HG03066 (cell line): ENCODE data around the gene TNRC6B.

Experiments
- ATAC-seq: cut with Tn5 transposase; IDR thresholded peaks from one replicate; pipeline ENCODE4 v1.9.1; 2021; ENCODE audit warnings: low read depth; ENCODE audit not compliant: unreplicated experiment

The TNRC6B gene

DNA sequence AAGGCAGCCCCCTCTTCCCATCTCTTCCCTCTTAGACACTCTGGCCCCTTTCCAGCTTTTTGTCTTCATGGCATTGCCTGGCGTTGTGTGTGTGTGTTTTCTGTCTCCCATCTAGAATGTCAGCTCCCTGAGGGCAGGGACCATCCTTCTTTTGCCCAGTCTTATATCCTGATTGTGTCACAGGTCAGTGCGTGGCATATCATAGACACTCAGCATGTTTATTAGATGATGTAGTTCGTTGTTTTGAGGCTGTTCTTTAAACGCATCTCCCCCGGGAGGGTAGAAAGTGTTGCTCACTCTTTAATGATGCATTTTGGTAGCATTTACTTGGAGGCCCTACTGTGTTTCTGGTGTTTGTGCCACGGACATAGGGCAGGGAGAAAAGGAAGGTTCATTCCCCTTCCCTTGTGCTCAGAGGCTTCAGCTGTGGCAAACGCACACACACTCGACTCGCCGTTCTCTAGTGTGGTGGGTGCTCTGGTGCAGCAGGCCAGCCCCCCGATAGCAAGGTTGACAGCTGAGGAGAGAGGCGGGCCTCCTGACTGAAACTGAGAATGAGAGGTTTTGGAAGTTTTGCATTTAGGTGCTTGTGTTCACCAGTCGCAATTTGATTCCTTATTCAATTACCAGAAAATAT is 60.2 kb downstream of the TNRC6B start:
- no peak for ATAC-seq

- no peak for ATAC-seq
These were observed 61.0 kb downstream of the TNRC6B start for GRCh38 chr22:40238425-40239344.

GRCh38 chr22:40239345-40239683 is 61.6 kb downstream of the TNRC6B start:
- no peak for ATAC-seq

- ATAC-seq: no peak
These were observed 62.4 kb downstream of the TNRC6B start for GRCh38 chr22:40240160-40240559.

- ATAC-seq: no peak
These were observed 63.0 kb downstream of the TNRC6B start for GRCh38 chr22:40240686-40241085.

DNA sequence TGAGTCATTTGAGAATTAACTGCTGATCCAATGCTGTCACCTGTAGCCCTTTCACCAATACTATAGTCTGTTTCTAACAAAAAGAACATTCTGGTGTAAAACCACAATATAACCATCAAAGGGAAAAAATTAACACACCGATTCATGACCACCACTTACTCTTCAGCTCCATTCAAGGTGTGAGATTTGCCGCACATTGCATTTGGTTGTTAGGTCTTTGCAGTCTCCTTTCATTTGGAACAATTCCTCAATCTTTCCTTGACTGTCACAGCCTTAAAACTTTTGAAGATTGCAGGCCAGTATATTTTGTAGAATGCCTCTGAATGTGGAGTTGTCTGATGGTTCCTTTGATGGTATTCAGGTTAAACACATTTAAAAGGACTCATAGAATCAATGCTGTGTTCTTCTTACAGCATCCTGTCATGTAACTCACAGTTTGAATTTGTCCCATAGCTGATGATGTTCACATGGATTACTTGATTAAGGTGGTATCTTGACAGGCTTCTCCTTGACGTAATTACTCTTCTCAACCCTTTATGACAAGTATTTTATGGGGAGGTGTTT is 63.6 kb downstream of the TNRC6B start:
- no peak for ATAC-seq

GRCh38 chr22:40243891-40244290 is 66.2 kb downstream of the TNRC6B start:
- no peak for ATAC-seq

DNA sequence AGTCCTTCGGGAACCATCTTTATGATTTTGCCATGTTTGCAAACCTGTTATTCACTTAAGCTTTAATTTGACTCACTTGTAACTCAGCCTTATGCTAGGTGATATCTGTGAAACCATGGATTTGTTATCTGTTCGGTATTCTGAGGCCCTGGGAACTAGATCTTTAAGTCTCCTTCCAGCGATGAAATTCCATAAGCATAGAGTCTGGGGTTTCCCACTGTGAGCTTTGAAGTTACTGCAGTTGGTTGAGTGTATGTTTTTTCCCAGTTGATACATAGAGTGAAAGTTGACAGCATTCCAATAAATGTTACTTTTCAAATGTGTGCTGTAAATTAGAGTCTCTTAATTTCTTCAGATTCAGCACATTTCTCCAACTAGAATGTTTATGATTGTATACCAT is 66.9 kb downstream of the TNRC6B start:
- no peak for ATAC-seq

DNA sequence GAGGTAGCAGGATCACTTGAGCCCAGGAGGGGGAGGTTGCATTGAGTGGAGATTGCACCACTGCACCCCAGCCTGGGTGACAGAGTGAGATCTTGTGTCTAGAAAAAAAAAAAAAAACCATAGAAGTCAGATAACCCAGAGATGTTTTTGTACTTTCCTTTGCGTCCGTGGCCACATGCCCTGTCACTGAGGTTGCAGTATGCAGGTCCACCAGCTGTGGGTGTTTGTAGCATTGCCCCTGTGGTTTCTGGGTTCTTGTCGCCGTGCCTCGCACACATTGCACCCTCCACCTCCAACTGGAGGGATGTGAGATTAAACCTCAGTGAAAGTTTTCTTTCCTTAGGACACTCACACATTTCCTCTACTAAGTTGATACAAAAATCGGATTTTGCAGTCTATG is 70.3 kb downstream of the TNRC6B start:
- no peak for ATAC-seq

DNA sequence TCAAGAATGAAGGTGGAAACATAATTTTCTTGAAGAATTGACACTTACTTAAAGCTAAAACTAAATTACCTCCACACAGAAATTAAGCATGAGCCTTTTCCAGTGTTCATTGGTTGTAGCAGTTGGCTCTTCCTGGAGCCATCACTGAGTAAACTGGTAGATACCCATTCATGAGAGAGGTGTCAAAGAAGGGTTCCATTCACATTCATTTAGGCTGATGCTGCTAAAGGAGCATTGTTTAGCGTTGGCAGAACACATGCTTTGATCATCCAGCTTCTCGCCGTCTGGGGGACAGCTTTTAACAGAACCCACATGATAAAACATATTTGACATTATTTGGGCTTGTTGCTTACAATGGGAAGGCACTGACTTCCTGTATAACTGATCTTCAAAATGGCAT is 71.6 kb downstream of the TNRC6B start:
- no peak for ATAC-seq

- ATAC-seq: no peak
These were observed 72.9 kb downstream of the TNRC6B start for GRCh38 chr22:40250608-40251007.

GRCh38 chr22:40251106-40251505 is 73.4 kb downstream of the TNRC6B start:
- ATAC-seq: no peak

DNA sequence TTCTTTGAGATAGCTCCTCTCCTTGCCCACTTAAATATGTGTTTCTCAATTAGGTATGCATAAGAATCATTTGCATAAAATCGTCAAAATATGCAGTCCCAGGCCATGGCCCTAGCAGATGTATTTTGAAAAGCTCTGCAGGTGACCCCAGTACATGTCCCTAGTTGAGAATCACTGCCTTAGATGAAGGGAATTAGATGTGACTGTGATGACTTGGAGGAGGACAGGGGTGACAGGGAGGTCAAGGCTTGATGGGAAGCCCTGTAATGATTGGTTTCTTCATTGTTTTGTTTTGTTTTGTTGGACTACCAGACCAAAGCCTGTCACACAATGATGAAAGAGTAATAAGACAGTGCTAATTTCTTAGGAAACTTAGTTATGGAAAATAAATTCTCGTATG is 74.4 kb downstream of the TNRC6B start:
- no peak for ATAC-seq

DNA sequence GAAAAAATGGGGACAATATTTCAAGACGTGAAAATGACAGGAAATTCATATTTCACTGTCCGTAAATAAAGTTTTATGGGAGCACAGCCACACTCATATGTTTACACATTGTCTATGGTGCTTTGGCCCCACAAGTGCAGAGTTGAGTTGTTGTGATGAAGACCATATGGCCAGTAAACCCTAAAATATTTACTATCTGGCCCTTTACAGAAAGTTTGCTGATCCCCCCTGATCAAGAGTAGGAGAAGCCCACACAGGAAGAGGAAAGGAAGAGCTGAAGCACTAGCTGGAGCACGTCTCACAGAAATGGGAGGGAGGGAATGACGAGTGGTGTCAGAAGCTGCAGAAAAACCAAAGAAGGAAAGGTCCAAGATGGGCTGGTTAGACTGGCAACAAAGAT is 78.8 kb downstream of the TNRC6B start:
- ATAC-seq: no peak

DNA sequence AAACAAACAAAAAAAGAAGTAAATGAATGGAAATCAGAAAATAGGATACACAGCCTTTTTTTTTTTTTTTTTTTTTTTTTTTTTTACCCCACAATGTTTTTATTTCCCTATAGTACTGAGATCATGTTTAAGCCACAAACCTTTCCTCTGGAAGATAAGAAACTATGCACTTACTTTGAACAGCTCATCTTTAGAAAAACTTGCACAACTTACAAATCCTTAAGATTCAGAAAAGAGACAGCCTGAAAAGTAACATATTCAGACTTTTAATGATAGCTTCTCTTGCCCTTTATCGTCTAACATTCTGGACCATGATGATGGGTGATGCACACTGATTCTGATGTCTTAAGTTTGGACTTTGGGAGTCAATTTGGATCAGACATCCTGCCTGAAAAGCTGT is 80.3 kb downstream of the TNRC6B start:
- no peak for ATAC-seq

DNA sequence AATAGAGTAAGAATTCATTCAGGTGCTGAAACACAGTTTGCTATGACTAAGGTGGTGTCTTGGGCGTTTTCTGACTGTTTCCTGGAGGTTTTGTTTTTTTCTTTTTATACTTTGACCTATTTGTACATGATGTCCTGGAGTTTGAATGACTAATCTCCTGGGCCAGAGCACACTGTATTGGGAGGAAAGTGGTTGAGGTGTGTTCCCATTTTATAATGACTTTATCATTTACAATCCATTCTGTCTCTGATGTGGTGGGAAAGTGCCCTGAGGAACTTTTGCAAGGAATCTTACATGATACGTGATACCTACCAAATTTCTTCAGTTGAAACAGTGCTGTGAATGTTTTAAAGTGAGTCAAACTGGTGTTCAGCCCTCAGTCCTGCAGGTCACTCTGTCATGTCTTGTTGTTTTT is 80.8 kb downstream of the TNRC6B start:
- no peak for ATAC-seq

DNA sequence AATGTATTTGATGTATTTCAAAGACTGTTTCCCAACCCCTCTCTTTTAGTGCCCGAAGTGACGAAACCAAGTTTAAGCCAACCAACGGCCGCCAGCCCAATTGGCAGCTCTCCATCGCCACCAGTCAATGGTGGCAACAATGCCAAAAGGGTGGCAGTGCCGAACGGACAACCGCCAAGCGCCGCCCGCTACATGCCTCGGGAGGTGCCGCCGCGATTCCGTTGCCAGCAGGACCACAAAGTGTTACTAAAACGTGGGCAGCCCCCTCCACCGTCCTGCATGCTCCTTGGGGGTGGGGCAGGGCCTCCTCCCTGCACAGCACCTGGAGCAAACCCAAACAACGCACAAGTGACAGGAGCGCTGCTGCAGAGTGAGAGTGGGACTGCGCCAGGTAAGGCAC is 84.1 kb downstream of the TNRC6B start:
- no peak for ATAC-seq

GRCh38 chr22:40263191-40263590 is 85.5 kb downstream of the TNRC6B start:
- no peak for ATAC-seq

DNA sequence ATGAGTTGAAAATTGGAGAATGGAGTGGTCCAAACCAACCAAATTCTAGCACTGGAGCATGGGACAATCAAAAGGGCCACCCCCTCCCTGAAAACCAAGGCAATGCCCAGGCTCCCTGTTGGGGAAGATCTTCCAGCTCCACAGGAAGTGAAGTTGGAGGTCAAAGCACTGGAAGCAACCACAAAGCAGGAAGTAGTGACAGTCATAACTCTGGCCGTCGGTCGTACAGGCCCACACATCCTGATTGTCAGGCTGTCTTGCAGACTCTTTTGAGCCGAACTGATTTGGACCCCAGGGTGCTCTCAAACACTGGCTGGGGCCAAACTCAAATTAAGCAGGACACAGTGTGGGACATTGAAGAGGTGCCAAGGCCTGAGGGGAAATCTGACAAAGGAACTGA is 88.1 kb downstream of the TNRC6B start:
- no peak for ATAC-seq

DNA sequence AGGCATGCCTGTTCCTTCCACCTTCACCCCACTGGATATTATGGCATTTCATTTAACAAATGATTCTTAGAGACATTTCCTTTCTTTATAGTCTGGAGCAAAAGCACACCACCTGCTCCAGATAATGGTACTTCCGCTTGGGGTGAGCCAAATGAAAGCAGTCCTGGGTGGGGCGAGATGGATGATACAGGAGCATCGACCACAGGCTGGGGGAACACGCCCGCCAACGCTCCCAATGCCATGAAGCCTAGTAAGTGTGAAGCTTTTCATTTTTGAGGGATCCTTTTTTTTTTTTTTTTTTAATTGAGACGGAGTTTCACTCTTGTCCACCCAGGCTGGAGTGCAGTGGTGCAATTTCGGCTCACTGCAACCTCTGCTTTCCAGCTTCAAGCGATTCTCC is 92.3 kb downstream of the TNRC6B start:
- no peak for ATAC-seq

DNA sequence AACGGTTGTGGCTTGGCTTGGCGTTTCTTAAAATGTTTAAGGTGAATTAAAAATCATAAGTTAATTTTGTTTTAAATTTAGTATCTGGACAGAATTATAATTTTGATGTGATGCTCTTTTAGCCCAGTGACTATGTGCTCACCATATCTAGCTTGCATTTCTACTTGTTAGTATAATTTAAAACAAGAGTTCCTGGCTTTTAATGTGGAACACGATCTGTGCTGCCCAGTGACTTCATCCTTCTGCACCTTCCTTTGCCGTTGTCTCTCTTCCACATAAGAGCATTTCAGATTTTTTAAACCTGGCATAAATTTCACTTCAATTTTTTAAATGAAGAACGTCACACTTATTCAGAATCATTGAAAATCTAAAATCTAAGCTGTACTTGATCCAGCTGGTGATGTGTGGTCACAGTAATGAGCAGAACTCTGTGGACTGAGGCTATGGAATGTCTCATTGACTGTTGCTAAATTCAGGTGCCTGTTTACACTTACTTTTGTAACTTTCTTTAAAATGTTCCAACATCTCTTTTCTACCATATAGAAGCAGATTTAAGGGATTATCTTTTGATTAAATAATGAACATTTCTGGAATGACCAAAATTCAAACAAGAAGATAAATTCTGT is 93.1 kb downstream of the TNRC6B start:
- no peak for ATAC-seq
